SK-N-SH (cell line): ENCODE results near the gene DPF3.

ENCODE experiments used
- CTCF ChIP-seq: fragments of 200-600 bp; sonication (generic); IDR thresholded peaks from 2 replicates; pipeline ENCODE4 v1.6.1; 2017; ENCODE audit warnings: antibody characterized with exemption, mild to moderate bottlenecking, moderate library complexity
- EP300 ChIP-seq, 2 experiments: IDR thresholded peaks; 2 replicates each; pipeline versions ENCODE4 v1.4.0 to v1.6.1; 2012; ENCODE audit warnings: borderline replicate concordance in 1 of 2, low read depth in 1 of 2, low read length in 1 of 2
- EZH2phosphoT487 ChIP-seq: fragments of 200-600 bp; sonication (generic); IDR thresholded peaks from 2 replicates; pipeline ENCODE4 v1.6.1; 2017; ENCODE audit warnings: low read depth, mixed run types, mild to moderate bottlenecking, antibody characterized with exemption, moderate library complexity, borderline replicate concordance
- JUND ChIP-seq: IDR thresholded peaks from 2 replicates; pipeline ENCODE4 v1.4.0; 2012
- MAX ChIP-seq: IDR thresholded peaks from 2 replicates; pipeline ENCODE4 v1.4.0; 2012; ENCODE audit warnings: low read depth
- POLR2AphosphoS5 ChIP-seq: IDR thresholded peaks from 2 replicates; pipeline ENCODE4 v1.6.1; 2012; ENCODE audit warnings: low read depth, low read length
- RAD21 ChIP-seq: IDR thresholded peaks from 2 replicates; pipeline ENCODE4 v1.6.1; 2012; ENCODE audit warnings: mild to moderate bottlenecking, low read length
- RFX5 ChIP-seq: IDR thresholded peaks from 2 replicates; pipeline ENCODE4 v1.6.1; 2012; ENCODE audit warnings: mild to moderate bottlenecking, improper control_type of control experiment, low read length
- SIN3A ChIP-seq: IDR thresholded peaks from 2 replicates; pipeline ENCODE4 v1.6.1; 2012; ENCODE audit warnings: low read depth, mild to moderate bottlenecking, low read length, moderate library complexity, borderline replicate concordance
- SMC3 ChIP-seq: IDR thresholded peaks from 2 replicates; pipeline ENCODE4 v1.6.1; 2012; ENCODE audit warnings: low read depth, low read length, improper control_type of control experiment
- ZBTB33 ChIP-seq: IDR thresholded peaks from 2 replicates; pipeline ENCODE4 v1.4.0; 2012; ENCODE audit warnings: low read depth, borderline replicate concordance

GRCh38 chr14:72882463-72882862 lies 11.4 kb downstream of the DPF3 start:
- TF ChIP-seq CTCF (no peak), SIN3A (no peak), POLR2AphosphoS5 (no peak), EP300 (IDR thresholded peaks at IDR 0.05; ENCODE audit: borderline replicate concordance in 1 of 2, low read depth in 1 of 2, low read length in 1 of 2) (no peak), EZH2phosphoT487 (no peak), MAX (no peak), ZBTB33 (no peak), SMC3 (no peak), RAD21 (no peak), RFX5 (no peak), JUND (no peak)
